Activated CD8-positive, alpha-beta T cell treated with anti-CD3 and anti-CD28 coated beads, Interleukin-2, amount 10 ng/mL, durations not matched to agents 7 days and 5 days (primary cell): ENCODE results near the gene SLC19A3. TPM values are rescaled to one million over a fixed set of nuclear protein-coding genes. Genes with fewer than 3 reads are reported as not detected.

ENCODE experiments used
- ATAC-seq: fragments of 150-1000 bp; cut with Tn5 transposase; one replicate; pipeline ENCODE4 v1.10.0; 2021; ENCODE audit warnings: moderate library complexity
- CTCF ChIA-PET: fragments of 350-600 bp; sonication (Branson Sonifier 250); formaldehyde crosslinking; loops from one replicate; lab custom pipeline; 2021; ENCODE audit warnings: antibody characterized with exemption; lab: Charles Lee
- POLR2A ChIA-PET: fragments of 350-600 bp; sonication (Branson Sonifier 250); formaldehyde crosslinking; loops from one replicate; lab custom pipeline; 2021; ENCODE audit warnings: antibody characterized with exemption; lab: Charles Lee
- DNase-seq: peaks from one replicate; pipeline ENCODE4 v3.0.0-alpha.2; 2020
- H3K27ac Mint-ChIP-seq: one replicate; pipeline ENCODE4 v1.8.0; 2021; ENCODE audit warnings: mild to moderate bottlenecking, mixed read lengths
- H3K27me3 Mint-ChIP-seq: one replicate; pipeline ENCODE4 v1.8.0; 2021; ENCODE audit warnings: low read depth, mixed read lengths
- H3K36me3 Mint-ChIP-seq: one replicate; pipeline ENCODE4 v1.8.0; 2021; ENCODE audit warnings: low read depth, mixed read lengths
- H3K4me1 Mint-ChIP-seq: one replicate; pipeline ENCODE4 v1.8.0; 2021; ENCODE audit warnings: low read depth, mixed read lengths
- H3K4me3 Mint-ChIP-seq: one replicate; pipeline ENCODE4 v1.8.0; 2021; ENCODE audit warnings: mild to moderate bottlenecking, mixed read lengths
- H3K9me3 Mint-ChIP-seq: one replicate; pipeline ENCODE4 v1.8.0; 2022; ENCODE audit warnings: mixed read lengths; ENCODE audit not compliant: insufficient read depth
- total RNA-seq, 2 experiments: library from RNA; stranded (reverse); gene quantifications; one replicate each; pipeline ENCODE4 v1.2.3, GENCODE V29; 2021

Gene SLC19A3
- total RNA-seq, 2 experiments from 2014 or later = not detected

DNA sequence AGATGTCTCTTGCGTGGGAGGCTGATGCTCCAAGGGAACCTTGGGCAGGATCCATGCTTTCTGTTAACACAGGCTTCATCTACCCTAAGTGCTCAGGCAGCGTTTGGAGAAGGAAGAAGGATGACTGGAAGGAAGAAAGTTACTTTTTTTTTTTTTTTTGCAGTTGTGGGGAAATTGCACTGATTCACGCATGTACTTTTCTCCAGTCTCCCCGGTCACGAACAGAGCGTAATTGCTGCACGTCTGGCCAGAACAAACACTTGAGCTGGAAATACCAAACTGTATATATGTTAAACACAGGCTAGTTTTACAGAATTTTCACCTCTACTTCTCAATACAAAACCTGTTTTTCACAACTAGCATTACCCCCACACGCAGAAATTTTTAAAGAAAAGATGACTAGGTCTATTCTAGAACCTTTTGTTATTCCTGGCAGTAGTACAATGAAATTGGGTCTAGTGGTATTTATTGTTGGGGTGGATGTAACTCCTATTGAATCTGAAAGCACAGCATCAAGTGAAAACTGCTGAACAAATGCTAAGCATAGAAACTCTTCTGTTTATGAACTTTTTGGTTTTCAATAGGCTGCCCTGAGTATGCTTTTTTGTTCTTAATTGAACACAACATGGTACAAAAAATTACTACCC, 60.5 kb downstream of the SLC19A3 start:
- ChIA-PET CTCF (interaction anchor here (0.6 to 3.4 kb wide), 15 partner anchors 8 to 309 kb away, joined by 3 to 46 read pairs (median 5); no protein-coding TSS in a partner anchor), POLR2A (no interaction called here)
- H3K27me3 Mint-ChIP-seq = peaks cover 9% of the 10 kb centered on the region
- no peaks in the 10 kb centered on the region for H3K9me3 Mint-ChIP-seq
- H3K36me3 Mint-ChIP-seq = no peaks in the 10 kb centered on the region
- H3K27ac Mint-ChIP-seq = no peak overlapping the region
- no peaks in the 10 kb centered on the region for H3K4me1 Mint-ChIP-seq
- H3K4me3 Mint-ChIP-seq = no peak overlapping the region
- no peak for DNase-seq
- ATAC-seq = no peak

DNA sequence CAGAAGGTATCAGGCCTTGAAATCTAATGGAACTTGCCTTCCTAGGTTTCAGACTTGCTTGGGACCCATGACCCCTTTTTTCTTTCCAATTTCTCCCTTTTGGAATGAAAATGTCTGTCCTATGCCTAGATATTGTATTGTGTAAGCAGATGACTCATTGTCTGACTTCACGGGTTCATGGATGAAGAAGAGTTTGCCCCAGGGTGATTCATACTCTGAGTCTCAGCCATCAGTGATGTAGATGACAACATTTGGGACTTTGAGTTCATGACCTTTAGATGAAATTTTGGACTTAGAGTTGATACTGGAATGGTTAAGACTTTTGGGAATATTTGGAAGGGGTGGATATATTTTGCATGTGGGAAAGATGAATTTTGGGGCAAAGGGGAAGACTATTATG, 62.4 kb downstream of the SLC19A3 start:
- Mint-ChIP-seq H3K27ac (no peak overlapping the region), H3K4me1 (no peaks in the 10 kb centered on the region), H3K27me3 (peaks cover 13% of the 10 kb centered on the region), H3K36me3 (no peaks in the 10 kb centered on the region), H3K4me3 (no peak overlapping the region), H3K9me3 (no peaks in the 10 kb centered on the region)
- ChIA-PET CTCF (interaction anchor here (1.5 kb wide), 1 partner anchor 17 kb away, joined by 3 read pairs; no protein-coding TSS in a partner anchor), POLR2A (no interaction called here)
- DNase-seq (no peak), ATAC-seq (no peak)

DNA sequence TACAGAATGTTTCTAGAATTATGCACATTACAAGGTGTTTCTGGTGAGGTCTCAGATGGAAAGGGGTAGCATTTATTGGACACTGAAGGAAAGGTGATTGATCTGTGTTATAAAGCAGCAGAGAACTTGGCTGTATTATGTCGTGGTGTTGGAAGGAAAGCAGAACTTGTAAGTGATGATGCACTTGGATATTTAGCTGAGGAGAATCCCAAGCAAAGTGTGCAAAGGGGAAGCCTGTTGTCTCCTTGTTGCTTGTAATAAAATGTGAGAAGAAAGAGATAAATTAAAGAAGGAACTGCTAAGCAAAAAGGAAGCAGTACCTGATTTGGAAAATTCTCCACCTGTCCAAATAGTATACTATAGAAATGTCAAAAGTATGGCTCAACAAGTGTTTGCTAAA, 63.4 kb downstream of the SLC19A3 start:
- ATAC-seq = no peak
- CTCF ChIA-PET = interaction anchor here (1.5 kb wide), 1 partner anchor 16 kb away, joined by 3 read pairs; no protein-coding TSS in a partner anchor

DNA sequence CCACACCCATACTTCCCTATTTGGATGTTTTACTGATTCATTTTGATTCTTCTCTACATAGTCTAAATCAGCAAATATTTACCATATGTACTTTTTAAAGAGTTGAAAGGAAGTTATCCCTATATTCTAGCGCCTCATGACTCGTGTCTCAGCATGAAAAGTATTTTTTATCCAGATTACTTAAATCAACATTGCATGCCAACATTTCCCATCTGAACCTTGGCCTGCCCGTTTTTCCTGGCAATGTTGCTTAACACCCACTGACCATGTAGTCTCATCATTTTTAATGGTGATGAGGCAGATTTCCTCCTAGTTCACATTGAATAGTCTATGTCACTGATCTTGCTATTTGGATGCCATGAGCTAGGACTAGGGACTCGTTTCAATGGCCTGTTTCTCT, 64.4 kb downstream of the SLC19A3 start:
- H3K4me1 Mint-ChIP-seq = no peaks in the 10 kb centered on the region
- no peaks in the 10 kb centered on the region for H3K36me3 Mint-ChIP-seq
- peaks cover 13% of the 10 kb centered on the region for H3K27me3 Mint-ChIP-seq
- CTCF ChIA-PET = no interaction called here
- H3K4me3 Mint-ChIP-seq = no peak overlapping the region
- no peak overlapping the region for H3K27ac Mint-ChIP-seq
- DNase-seq (no peak), ATAC-seq (no peak)
- POLR2A ChIA-PET = interaction anchor here (0.5 kb wide), 1 partner anchor 203 kb away, joined by 3 read pairs; no protein-coding TSS in a partner anchor
- H3K9me3 Mint-ChIP-seq = no peaks in the 10 kb centered on the region

More for the DNA sequence above, 63.4 kb downstream of the SLC19A3 start:
- H3K27me3 Mint-ChIP-seq = peaks cover 13% of the 10 kb centered on the region
- no peaks in the 10 kb centered on the region for H3K9me3 Mint-ChIP-seq
- no peak for DNase-seq
- H3K36me3 Mint-ChIP-seq = no peaks in the 10 kb centered on the region
- H3K27ac Mint-ChIP-seq = no peak overlapping the region
- no peaks in the 10 kb centered on the region for H3K4me1 Mint-ChIP-seq
- POLR2A ChIA-PET = no interaction called here
- no peak overlapping the region for H3K4me3 Mint-ChIP-seq

DNA sequence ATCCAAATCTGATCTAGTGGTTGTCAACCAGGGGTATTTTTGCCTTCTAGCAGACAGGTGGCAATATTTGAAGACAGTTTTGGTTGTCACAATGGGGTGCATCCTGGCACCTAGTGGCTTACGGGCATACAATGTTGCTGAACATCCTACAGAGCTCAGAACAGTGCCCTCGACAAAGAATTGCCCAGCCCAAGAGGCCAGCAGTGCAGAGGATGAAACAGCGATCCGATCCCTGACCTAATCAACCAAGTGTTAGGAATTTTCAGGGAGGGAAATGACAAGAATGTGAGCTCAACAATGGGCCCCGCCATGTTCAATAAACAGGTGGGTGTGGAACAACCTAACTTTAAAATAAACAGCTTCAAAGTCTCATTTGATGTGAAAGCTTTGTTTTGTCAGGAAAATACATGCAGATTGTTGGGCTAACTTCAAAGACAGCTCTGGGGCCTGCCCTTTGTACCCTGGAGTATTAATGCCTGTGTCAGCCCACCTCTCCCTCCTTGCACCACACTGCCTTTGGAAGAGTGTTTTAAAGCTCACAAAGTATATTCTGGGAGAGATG, 73.8 kb downstream of the SLC19A3 start:
- Mint-ChIP-seq H3K27ac (no peak overlapping the region), H3K4me1 (no peaks in the 10 kb centered on the region), H3K9me3 (no peaks in the 10 kb centered on the region), H3K4me3 (no peak overlapping the region), H3K36me3 (no peaks in the 10 kb centered on the region), H3K27me3 (no peaks in the 10 kb centered on the region)
- ChIA-PET CTCF (interaction anchor here (2.9 kb wide), 1 partner anchor 14 kb away, joined by 8 read pairs; no protein-coding TSS in a partner anchor), POLR2A (no interaction called here)
- DNase-seq (no peak), ATAC-seq (no peak)

DNA sequence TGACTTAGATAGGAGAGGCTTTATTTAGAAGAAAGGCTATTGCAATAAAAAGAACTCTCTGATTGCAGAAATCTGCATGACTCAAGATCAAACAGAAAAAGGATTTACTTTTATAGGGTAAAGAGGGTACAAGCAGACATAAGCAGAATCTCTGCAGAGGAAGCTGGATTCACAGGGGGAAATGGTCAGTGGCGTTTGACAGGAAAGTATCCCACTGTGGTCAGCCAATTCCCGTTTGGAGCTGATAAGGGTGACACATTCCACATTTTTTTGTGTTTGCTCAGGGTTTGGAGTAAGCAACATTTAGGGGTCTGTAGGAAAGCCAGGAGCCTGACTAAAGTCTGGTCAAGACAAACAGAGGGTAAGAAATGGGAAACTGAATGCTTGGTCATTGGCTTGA, 75.2 kb downstream of the SLC19A3 start:
- CTCF ChIA-PET = no interaction called here
- Mint-ChIP-seq H3K27me3 (peaks cover 2% of the 10 kb centered on the region), H3K9me3 (no peaks in the 10 kb centered on the region), H3K27ac (no peak overlapping the region), H3K4me1 (no peaks in the 10 kb centered on the region), H3K4me3 (no peak overlapping the region), H3K36me3 (no peaks in the 10 kb centered on the region)
- POLR2A ChIA-PET = no interaction called here
- DNase-seq (no peak), ATAC-seq (no peak)

DNA sequence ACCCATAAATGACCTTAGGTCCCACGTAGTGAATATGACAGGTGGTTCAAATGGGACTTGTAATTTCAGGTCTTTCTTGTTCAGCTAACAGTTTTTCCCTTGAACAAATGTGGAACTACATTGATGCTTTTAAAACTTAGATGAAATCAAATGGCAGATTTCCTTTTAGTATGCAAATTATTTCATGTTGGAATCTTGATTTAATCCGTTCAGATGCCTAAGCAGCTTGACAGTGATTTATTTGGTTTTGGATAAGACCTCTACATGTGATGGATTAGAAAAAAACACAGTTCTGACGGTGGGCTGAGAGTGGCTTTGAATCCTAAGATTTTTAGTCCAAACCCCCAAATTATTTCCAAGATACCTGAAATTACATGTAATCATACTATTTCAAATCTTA, 83.6 kb downstream of the SLC19A3 start:
- H3K27me3 Mint-ChIP-seq = peaks cover 14% of the 10 kb centered on the region
- H3K4me1 Mint-ChIP-seq = no peaks in the 10 kb centered on the region
- ChIA-PET POLR2A (no interaction called here), CTCF (interaction anchor here (1.2 kb wide), 1 partner anchor 24 kb away, joined by 5 read pairs; no protein-coding TSS in a partner anchor)
- no peak overlapping the region for H3K27ac Mint-ChIP-seq
- H3K4me3 Mint-ChIP-seq = no peak overlapping the region
- ATAC-seq (no peak), DNase-seq (no peak)
- no peaks in the 10 kb centered on the region for H3K9me3 Mint-ChIP-seq
- H3K36me3 Mint-ChIP-seq = no peaks in the 10 kb centered on the region

Other genes with a start within 250 kb of the SLC19A3 start
- 10 to 100 TPM; 65.6 to 71.2 TPM for gene AGFG1, start 245.9 kb downstream of the SLC19A3 start, total RNA-seq
- gene SCYGR2, start 119.1 kb downstream of the SLC19A3 start, total RNA-seq = not detected
- gene SCYGR3, start 103.2 kb downstream of the SLC19A3 start, total RNA-seq = not detected
- gene SCYGR4, start 100.5 kb downstream of the SLC19A3 start, total RNA-seq = not detected
- gene SCYGR5, start 51.2 kb downstream of the SLC19A3 start, total RNA-seq = not detected
- gene SCYGR6, start 6.7 kb upstream of the SLC19A3 start, total RNA-seq = not detected
- gene SCYGR7, start 10.3 kb upstream of the SLC19A3 start, total RNA-seq = not detected
- gene SCYGR8, start 27.9 kb upstream of the SLC19A3 start, total RNA-seq = not detected
- gene CCL20, start 95.8 kb upstream of the SLC19A3 start, total RNA-seq = not detected
- gene DAW1, start 153.6 kb upstream of the SLC19A3 start, total RNA-seq = not detected